K562 (cell line): ENCODE results near the gene KCP. TPM values are rescaled to one million over a fixed set of nuclear protein-coding genes. Genes with fewer than 3 reads are reported as not detected.
A peak's percentile ranks its signal among the peaks of the same experiment; 100 is the strongest.

Experiments
- ATF7 ChIP-seq: fragments of 450-650 bp; IDR thresholded peaks from 2 replicates; pipeline ENCODE4 v1.7.1; 2014; ENCODE audit warnings: mild to moderate bottlenecking, moderate library complexity
- EZH2 ChIP-seq: IDR thresholded peaks from 2 replicates; pipeline ENCODE4 v1.6.1; 2012; ENCODE audit warnings: low read depth, mild to moderate bottlenecking, inconsistent platforms, low read length, borderline replicate concordance
- KDM5B ChIP-seq: fragments of 200-600 bp; sonication (generic); IDR thresholded peaks from 2 replicates; pipeline ENCODE4 v1.6.1; 2012; ENCODE audit warnings: low read depth, mild to moderate bottlenecking, moderate library complexity, low read length, control low read depth, inconsistent platforms; ENCODE audit not compliant: insufficient replicate concordance
- KLF13 ChIP-seq: fragments of 450-650 bp; IDR thresholded peaks from 2 replicates; pipeline ENCODE4 v1.6.1; 2016; ENCODE audit warnings: missing genetic modification characterization, low read depth, mild to moderate bottlenecking, missing compliant biosample characterization, moderate library complexity, borderline replicate concordance
- PCBP1 ChIP-seq: fragments of 200-400 bp; formaldehyde crosslinking; IDR thresholded peaks from 2 replicates; pipeline ENCODE4 v1.6.1; 2018; ENCODE audit warnings: mild to moderate bottlenecking, low read depth, low read length; ENCODE audit not compliant: poor library complexity, severe bottlenecking
- RHOXF2B ChIP-seq: fragments of 250-450 bp; sonication (Bioruptor Pico); conservative IDR thresholded peaks from 2 replicates; pipeline ENCODE4 v1.5.1; 2021
- SMARCC2 ChIP-seq: fragments of 450-650 bp; IDR thresholded peaks from 2 replicates; pipeline ENCODE4 v1.6.1; 2017; ENCODE audit warnings: antibody characterized with exemption, moderate library complexity, mild to moderate bottlenecking, low read depth
- ZFP36 ChIP-seq: fragments of 150-350 bp; IDR thresholded peaks from 2 replicates; pipeline ENCODE4 v1.6.1; 2018; ENCODE audit warnings: low read length, low read depth; ENCODE audit not compliant: partially characterized antibody
- ZNF224 ChIP-seq: sonication (generic); formaldehyde crosslinking; IDR thresholded peaks from 2 replicates; pipeline ENCODE4 v1.8.0; 2022; ENCODE audit warnings: mild to moderate bottlenecking, missing genetic modification reagents
- ZNF584 ChIP-seq: fragments of 200-800 bp; sonication (Bioruptor generic); IDR thresholded peaks from 2 replicates; pipeline ENCODE4 v1.6.1; 2016; ENCODE audit warnings: low read depth, mild to moderate bottlenecking, missing genetic modification characterization, missing compliant biosample characterization
- polyA plus RNA-seq, 8 experiments: library from polyadenylated mRNA; depleted of rRNA in 4 of 8; stranded (reverse) in 5 of 8; unstranded in 3 of 8; fragments of >200 nt; fragmentation: Nextera tagmentation in 2 of 8; fragmentation: Illumina TruSeq in 1 of 8; extraction: Ambion mirVana in 2 of 8; extraction: Trizol in 1 of 8; gene quantifications; 2 replicates each; pipeline versions ENCODE4 v1.2.1 to v1.2.3, GENCODE V29; 2011 to 2014; ENCODE audit warnings: inconsistent platforms in 1 of 8, missing spikeins in 1 of 8
- total RNA-seq, 7 experiments: library from RNA; depleted of rRNA in 6 of 7; stranded (reverse); fragments of >200 nt in 6 of 7; fragmentation: Illumina TruSeq in 2 of 7; extraction: Trizol in 2 of 7; gene quantifications; 2 replicates each; pipeline versions ENCODE4 v1.2.1 to v1.2.3, GENCODE V29; 2011 to 2021; ENCODE audit warnings: low replicate concordance in 1 of 7
- TF ChIP-seq, protein P1 (sequence below): fragments of 250-450 bp; sonication (Bioruptor Pico); IDR thresholded peaks from 2 replicates; pipeline ENCODE4 v1.8.0; 2022; ENCODE audit warnings: moderate library complexity, mild to moderate bottlenecking, inconsistent platforms
- TF ChIP-seq, protein P2 (sequence below): fragments of 450-650 bp; formaldehyde crosslinking; IDR thresholded peaks from 2 replicates; pipeline ENCODE4 v1.4.0; 2020; ENCODE audit warnings: mild to moderate bottlenecking
- TF ChIP-seq, protein P3 (sequence below): fragments of 250-450 bp; sonication (Bioruptor Pico); IDR thresholded peaks from 2 replicates; pipeline ENCODE4 v1.8.0; 2022; ENCODE audit warnings: moderate library complexity, mild to moderate bottlenecking, inconsistent platforms
- TF ChIP-seq, protein P4 (sequence below): sonication (generic); formaldehyde crosslinking; IDR thresholded peaks from 2 replicates; pipeline ENCODE4 v1.8.1; 2023; ENCODE audit warnings: missing genetic modification reagents, mild to moderate bottlenecking, borderline replicate concordance
- TF ChIP-seq, protein P5 (sequence below): sonication (generic); formaldehyde crosslinking; IDR thresholded peaks from 2 replicates; pipeline ENCODE4 v1.8.1; 2023; ENCODE audit warnings: mild to moderate bottlenecking, missing genetic modification reagents

Gene KCP
- total and polyA plus RNA-seq, 9 of the 15 experiments (the other 6 are each of a cell fraction or from before 2014, with no cell fraction given) = 0.06 to 0.17 (median 0.12) TPM; not detected in 3

DNA sequence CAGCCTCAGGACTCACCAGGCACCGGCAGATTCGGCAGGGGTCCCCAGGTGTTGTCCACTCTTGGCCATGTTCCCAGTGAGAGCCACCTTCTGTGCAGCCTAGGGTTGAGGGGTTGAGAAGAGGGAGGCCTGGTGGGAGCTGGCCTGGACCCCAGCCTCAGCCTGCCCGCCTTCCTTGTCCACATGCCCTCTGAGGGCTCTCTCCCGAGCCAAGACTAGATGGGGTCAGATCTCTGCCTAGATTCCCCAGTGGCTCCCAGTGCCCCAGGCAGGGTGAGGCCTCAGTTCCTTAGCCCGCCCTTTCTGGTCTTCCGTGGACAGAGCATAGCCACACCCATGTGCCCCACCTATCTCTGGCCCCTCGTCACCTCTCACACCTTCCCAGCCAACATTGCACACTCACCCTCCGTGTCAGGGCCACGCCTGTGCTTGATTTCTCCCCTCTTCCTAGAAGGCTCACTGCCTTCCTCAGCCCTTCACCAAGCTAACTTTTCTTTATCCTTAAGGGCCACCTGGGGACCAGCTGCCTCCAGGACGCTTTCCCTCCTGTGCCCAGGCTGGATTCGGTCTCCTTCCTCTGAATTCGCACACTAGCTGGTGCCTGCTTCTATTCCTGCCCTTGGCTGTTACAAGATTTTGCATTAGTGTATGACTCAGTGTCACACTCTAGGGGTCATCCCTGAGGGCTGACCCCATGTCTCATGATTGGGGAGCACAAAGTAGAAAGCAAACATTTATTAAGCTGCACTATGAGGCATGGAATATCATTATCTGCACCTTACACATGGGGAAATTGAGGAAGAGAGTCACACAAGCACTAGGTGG is 7.5 kb downstream of the KCP start (continued):
- TF ChIP-seq, protein P1, sequence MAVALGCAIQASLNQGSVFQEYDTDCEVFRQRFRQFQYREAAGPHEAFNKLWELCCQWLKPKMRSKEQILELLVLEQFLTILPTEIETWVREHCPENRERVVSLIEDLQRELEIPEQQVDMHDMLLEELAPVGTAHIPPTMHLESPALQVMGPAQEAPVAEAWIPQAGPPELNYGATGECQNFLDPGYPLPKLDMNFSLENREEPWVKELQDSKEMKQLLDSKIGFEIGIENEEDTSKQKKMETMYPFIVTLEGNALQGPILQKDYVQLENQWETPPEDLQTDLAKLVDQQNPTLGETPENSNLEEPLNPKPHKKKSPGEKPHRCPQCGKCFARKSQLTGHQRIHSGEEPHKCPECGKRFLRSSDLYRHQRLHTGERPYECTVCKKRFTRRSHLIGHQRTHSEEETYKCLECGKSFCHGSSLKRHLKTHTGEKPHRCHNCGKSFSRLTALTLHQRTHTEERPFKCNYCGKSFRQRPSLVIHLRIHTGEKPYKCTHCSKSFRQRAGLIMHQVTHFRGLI = no peak
- TF ChIP-seq, protein P2, sequence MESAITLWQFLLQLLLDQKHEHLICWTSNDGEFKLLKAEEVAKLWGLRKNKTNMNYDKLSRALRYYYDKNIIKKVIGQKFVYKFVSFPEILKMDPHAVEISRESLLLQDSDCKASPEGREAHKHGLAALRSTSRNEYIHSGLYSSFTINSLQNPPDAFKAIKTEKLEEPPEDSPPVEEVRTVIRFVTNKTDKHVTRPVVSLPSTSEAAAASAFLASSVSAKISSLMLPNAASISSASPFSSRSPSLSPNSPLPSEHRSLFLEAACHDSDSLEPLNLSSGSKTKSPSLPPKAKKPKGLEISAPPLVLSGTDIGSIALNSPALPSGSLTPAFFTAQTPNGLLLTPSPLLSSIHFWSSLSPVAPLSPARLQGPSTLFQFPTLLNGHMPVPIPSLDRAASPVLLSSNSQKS = no peak
- TF ChIP-seq, protein P3, sequence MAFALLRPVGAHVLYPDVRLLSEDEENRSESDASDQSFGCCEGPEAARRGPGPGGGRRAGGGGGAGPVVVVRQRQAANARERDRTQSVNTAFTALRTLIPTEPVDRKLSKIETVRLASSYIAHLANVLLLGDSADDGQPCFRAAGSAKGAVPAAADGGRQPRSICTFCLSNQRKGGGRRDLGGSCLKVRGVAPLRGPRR (CRISPR knock-in tag) = no peak
- peak; percentile 26 for TF ChIP-seq KDM5B
- TF ChIP-seq KLF13 (tag) = no peak
- TF ChIP-seq, protein P4, sequence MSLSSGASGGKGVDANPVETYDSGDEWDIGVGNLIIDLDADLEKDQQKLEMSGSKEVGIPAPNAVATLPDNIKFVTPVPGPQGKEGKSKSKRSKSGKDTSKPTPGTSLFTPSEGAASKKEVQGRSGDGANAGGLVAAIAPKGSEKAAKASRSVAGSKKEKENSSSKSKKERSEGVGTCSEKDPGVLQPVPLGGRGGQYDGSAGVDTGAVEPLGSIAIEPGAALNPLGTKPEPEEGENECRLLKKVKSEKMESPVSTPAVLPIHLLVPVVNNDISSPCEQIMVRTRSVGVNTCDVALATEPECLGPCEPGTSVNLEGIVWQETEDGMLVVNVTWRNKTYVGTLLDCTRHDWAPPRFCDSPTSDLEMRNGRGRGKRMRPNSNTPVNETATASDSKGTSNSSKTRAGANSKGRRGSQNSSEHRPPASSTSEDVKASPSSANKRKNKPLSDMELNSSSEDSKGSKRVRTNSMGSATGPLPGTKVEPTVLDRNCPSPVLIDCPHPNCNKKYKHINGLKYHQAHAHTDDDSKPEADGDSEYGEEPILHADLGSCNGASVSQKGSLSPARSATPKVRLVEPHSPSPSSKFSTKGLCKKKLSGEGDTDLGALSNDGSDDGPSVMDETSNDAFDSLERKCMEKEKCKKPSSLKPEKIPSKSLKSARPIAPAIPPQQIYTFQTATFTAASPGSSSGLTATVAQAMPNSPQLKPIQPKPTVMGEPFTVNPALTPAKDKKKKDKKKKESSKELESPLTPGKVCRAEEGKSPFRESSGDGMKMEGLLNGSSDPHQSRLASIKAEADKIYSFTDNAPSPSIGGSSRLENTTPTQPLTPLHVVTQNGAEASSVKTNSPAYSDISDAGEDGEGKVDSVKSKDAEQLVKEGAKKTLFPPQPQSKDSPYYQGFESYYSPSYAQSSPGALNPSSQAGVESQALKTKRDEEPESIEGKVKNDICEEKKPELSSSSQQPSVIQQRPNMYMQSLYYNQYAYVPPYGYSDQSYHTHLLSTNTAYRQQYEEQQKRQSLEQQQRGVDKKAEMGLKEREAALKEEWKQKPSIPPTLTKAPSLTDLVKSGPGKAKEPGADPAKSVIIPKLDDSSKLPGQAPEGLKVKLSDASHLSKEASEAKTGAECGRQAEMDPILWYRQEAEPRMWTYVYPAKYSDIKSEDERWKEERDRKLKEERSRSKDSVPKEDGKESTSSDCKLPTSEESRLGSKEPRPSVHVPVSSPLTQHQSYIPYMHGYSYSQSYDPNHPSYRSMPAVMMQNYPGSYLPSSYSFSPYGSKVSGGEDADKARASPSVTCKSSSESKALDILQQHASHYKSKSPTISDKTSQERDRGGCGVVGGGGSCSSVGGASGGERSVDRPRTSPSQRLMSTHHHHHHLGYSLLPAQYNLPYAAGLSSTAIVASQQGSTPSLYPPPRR (CRISPR knock-in tag) = no peak
- no peak for TF ChIP-seq PCBP1
- TF ChIP-seq RHOXF2B (CRISPR knock-in tag) = no peak
- peak; percentile 28 for TF ChIP-seq ZFP36
- TF ChIP-seq SMARCC2 = no peak
- TF ChIP-seq, protein P5, sequence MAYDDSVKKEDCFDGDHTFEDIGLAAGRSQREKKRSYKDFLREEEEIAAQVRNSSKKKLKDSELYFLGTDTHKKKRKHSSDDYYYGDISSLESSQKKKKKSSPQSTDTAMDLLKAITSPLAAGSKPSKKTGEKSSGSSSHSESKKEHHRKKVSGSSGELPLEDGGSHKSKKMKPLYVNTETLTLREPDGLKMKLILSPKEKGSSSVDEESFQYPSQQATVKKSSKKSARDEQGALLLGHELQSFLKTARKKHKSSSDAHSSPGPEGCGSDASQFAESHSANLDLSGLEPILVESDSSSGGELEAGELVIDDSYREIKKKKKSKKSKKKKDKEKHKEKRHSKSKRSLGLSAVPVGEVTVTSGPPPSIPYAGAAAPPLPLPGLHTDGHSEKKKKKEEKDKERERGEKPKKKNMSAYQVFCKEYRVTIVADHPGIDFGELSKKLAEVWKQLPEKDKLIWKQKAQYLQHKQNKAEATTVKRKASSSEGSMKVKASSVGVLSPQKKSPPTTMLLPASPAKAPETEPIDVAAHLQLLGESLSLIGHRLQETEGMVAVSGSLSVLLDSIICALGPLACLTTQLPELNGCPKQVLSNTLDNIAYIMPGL (CRISPR knock-in tag) = no peak
- TF ChIP-seq EZH2 = no peak
- TF ChIP-seq ATF7 = 0 out of 2 replicates have a peak, but pooled peaks have one; percentile 22
- no peak for TF ChIP-seq ZNF224 (CRISPR knock-in tag)
- peak; percentile 96 for TF ChIP-seq ZNF584 (CRISPR knock-in tag)
